Glomerular endothelial cell (primary cell): ENCODE data around the gene SORL1. TPM values are rescaled to one million over a fixed set of nuclear protein-coding genes. Genes with fewer than 3 reads are reported as not detected.

ENCODE experiments used
- DNase-seq: peaks from one replicate; pipeline ENCODE4 v3.0.0-alpha.2; 2011; ENCODE audit warnings: low read depth, low spot score; ENCODE audit errors: extremely low read depth
- total RNA-seq: library from RNA; depleted of rRNA; stranded (reverse); fragments of >200 nt; gene quantifications from 2 replicates; pipeline ENCODE4 v1.2.3, GENCODE V29; 2015

The SORL1 gene
- total RNA-seq, 1 donor from 2014 or later, result 1.9 TPM

DNA sequence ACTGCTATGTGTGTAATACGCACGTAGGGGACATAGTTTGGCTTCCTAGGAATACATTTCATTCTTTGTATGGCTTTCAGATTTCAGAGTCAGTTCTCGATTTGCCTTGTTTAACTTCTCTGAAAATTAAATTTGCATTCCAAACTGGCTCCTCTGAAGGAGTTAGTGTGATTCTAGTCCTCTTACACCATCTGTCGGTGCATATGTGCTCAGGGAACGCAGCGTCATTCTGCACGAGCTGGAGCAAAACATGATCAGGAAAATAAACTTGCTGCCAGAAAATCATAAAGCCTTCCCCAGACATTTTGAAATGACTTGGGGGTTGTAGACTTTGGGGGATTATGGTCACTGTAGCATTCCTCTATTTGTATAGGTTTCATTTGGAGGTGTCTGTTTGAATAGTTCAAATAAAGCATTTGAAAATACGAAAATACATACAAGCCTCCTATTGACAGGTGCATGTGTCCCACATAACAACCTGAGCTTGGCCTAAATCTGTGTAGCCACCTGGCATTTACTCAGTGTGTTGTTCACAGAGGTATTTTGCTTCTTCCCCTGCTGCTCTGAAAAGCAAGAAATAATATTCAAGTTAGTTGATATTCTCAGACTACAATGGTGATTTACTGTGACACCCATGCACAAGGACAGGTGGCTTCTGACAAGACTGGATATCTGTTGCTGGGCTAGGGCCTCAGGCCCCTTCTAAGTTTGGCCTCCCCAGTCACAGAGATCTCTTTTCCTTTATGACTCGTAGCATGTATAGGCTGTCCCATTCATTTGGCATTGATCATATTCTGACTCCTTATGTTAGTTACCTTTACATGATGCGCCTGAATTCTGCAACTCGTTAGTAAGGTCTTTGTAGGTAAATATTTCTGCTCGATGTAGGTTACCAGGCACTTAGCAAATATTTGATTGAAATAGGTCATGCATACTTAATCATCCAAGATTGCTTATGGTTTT is 82.3 kb downstream of the SORL1 start:
- no peak for DNase-seq

DNA sequence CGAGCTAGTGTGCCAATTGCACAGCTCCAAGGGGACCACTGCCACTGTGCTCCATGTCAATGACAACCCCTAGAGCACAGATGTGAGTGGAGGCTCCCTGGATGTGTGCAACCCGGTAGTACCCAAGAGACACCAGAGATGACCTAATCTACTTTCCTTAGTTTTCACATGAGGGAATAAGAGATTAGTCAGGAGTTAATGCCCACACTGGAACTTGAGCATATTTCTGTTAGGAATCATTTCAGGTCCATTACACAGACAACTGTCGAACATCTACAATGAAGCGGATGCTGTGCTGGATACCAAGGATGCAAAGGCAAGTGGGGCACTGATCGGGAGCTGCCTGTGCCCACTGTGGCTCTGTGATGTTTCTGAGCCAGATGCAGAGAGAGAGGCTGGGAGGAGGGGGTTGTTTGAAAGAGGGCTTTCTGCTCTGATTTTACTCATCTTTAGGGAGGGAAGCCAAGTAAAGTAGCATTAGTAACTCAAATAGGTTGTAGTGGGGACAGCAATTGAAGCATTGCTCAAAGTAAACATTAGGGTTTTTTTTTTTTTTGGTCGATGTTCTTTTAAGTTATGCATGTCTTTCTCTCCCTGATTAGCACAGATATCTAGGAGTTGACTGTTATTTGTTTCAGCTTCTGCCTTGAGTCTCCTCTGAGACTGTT is 83.1 kb downstream of the SORL1 start:
- no peak for DNase-seq

- no peak for DNase-seq
Observed at GRCh38 chr11:121536126-121536525, 84.0 kb downstream of the SORL1 start.

GRCh38 chr11:121538054-121538453 is 85.9 kb downstream of the SORL1 start:
- DNase-seq, result no peak

DNA sequence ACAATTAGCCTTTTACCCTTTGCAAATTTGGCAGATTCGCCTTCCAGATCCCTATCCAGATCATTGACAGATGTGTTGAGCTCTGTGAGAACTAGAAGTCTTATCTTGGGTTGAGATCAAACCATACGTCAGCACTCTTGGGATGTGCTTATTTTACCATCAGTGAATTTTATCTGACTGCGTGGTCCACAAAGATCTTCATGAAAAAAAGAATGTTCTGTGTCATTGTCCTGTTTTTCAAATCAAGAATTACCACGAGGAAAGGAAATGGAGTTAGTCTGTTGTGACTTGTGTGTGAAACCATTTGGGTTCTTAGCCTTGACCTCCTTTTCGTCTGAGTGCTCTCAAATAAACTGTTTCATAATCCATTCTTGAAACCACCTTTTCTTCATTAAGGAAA is 86.9 kb downstream of the SORL1 start:
- DNase-seq, result no peak

- no peak for DNase-seq
Observed at GRCh38 chr11:121540627-121541026, 88.5 kb downstream of the SORL1 start.

DNA sequence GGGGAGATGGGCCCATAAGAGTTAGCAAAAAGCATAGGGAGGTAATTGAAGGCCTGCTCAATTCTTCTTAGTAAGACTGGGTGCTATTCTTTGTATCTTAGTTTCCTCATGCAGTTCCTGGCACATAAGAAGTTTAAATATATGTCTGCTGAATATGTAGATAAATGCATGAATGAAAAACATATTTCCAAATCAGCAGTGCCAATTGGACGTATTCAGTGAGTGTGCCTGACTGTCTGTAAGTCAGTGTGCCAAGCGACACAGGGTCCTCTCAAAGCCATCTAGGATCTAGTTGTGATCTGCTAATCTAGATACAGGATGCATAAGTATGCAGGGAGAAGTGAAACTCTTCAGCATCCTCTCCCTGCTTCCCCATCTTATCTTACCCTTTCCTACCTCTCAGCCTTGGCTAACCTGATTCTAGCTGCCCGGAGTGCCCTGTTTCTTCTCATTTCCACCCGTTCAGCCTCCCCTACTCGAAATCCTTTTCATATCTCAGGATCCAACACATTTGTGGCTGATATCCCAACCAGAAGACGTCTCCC is 91.8 kb downstream of the SORL1 start:
- no peak for DNase-seq

GRCh38 chr11:121544956-121545355 is 92.8 kb downstream of the SORL1 start:
- no peak for DNase-seq

GRCh38 chr11:121547574-121547973 is 95.5 kb downstream of the SORL1 start:
- no peak for DNase-seq

DNA sequence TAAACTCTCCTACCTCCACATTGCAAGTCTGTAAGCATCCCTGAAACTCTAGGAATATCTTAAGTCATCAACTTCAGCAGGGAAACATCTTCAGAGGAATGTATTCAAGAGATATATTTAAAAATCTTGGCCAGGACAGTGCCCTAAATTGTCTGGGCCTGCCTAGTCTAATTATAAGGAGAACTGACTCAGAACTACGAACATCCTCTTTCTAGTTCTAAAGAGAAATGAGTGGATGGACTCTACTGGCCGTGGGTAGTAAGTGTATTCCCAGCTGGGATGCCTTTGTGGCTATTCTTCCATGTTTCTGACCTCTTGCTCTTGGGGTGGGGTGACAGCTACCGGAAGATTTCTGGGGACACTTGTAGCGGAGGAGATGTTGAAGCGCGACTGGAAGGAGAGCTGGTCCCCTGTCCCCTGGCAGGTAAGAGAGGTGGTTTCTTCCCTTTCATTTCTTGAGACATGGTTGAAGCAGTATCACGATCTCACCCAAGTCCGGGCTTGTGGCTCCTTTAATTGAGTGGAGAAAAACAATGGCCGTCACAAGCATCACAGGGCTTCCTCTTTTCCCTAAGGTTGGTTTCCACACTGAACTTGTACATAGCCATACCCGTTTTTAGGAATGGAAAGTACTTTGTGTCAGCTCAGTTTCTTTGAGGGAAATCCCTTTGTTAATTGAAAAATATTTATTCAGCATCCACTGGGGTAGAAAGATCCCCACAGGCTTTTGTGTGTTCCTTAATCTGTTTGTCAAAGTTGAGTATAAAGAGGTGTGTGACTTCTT is 98.3 kb downstream of the SORL1 start:
- DNase-seq, result no peak

GRCh38 chr11:121551463-121551862 is 99.3 kb downstream of the SORL1 start:
- no peak for DNase-seq

- DNase-seq, result no peak
Observed at GRCh38 chr11:121552154-121552553, 100.0 kb downstream of the SORL1 start.

DNA sequence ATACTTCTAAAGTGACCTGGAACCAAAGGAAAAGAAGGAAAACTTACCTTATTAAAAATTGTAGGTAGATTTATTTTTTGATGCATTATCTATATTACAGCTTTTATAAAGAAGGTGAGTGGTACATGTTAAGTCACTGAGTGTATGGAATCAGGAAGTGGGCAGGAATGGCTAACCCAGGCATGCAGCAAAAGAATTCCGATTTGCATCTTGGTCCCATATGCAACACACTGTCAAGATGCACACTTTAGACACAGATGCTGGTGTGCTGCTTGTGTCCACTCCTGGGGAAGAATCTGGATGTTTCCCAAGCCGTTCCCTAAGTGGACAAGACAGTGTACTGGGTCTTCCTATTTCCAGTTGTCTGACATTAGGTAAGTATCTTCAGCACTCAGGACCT is 100.5 kb downstream of the SORL1 start:
- no peak for DNase-seq

DNA sequence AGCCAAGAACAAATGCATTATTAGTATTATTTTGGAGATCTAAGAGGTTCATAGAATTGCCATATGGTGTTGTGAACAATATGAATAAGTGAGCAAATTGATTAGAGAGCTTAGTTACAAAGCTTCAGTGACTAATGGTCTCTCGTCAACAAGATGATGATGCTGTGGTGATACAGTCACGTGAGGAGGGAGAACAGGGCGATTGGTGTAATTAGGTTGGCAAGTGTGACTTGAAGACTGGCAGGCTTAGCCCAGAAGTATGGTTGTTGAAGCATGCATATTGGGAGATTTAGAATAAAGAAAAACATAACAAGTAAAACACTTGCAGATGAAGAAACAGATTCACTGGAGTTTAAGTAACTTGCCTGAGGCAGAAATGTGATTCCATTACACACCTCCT is 101.3 kb downstream of the SORL1 start:
- no peak for DNase-seq

- DNase-seq, result no peak
Observed at GRCh38 chr11:121553806-121554205, 101.7 kb downstream of the SORL1 start.

GRCh38 chr11:121554552-121554951 is 102.4 kb downstream of the SORL1 start:
- DNase-seq, result no peak

- no peak for DNase-seq
Observed at GRCh38 chr11:121555121-121555520, 103.0 kb downstream of the SORL1 start.

DNA sequence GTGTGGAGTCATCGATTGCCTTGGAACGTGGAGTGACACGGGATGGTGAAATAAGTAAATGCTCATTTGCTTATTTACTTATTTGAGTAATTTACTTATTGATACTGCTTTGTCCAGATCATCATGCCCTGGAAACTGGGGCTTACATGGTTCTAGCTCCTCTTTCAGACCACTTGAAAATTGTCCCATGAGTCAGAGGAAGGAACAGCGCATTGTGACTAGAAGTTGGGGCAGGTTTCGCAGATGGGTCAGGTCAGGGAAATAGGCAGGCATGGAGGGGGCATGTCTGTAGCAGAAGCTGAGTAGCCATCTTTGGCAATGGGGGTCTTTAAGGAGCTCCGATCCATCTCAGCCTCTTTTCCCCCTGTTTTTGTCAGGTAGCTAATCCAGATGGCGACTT is 104.8 kb downstream of the SORL1 start:
- no peak for DNase-seq

DNA sequence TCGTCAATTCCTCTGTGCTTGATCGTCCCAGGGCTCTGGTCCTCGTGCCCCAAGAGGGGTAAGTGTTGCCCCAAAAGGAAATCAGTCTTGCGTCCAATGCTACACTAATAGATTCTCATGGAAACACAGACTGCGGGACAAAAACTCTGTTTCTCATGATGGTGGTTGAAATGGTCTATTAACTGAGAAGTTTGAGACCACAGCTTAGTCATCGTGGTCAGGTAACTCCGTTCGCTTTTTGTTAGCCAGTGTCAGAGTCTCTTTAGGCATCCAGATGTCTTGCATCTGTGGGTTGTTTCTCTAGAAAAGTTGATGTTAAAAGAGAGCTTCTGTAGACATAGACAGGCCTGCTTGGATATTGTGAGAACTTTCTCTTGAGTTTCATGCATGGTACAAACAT is 105.2 kb downstream of the SORL1 start:
- no peak for DNase-seq

GRCh38 chr11:121559606-121560200 is 107.6 kb downstream of the SORL1 start:
- DNase-seq, result no peak

DNA sequence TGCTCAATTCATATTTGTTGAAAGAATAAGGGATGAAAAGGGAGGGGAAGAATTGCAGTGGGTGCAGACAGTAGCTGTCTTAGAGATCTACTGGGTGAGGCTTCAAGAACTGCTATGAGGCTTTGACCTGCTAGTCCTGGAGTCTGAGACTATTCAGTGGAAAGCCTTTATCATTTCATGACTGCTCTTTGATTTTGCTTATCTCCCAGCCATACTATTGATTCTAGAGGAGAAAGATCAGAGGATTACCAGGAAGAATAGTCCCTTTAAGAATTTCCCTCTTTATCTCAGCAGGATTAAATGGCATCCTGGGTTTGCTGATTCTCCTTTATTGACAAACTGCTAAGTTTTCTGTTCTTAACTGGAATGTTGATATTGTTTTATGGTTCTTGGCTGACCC is 108.1 kb downstream of the SORL1 start:
- no peak for DNase-seq
